ENCODE measurements around the gene ENDOV.

GRCh38 chr17:80432350-80432955 is 17.5 kb downstream of the ENDOV start:
- no peak for TF ChIP-seq CTCF (conservative IDR thresholded peaks at IDR 0.05 in 1 of 2, IDR thresholded peaks at IDR 0.05 in 1 of 2; ENCODE audit: low read depth in 1 of 2, low read length in 2 of 2)
- no peak for TF ChIP-seq EZH2 (IDR thresholded peaks at IDR 0.05; ENCODE audit: low read length, missing control alignments)

Data from fibroblast of lung (primary cell).